ENCODE measurements around the gene ZNF599.

The ZNF599 gene

DNA sequence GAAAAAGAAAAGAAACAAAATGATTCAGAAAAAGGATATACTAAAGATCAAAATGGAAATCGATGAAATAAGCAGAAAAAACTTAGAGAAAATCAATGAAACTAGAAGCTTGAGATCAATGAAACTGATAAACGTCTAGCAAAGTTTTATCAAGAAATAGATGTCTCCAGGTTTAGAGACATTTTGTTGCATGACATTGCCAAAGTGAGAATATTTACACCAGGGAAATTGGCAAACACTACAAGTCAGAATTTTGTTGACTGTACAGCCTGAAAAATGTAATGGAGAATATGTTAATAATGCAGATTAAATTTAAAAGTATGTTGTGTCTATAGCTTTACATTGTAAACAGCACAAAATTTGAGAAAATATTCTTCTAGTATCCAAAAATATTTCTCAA lies 5.3 kb upstream of the ZNF599 start:
- DNase-seq (ENCODE audit: low read depth): no peak
- no peak overlapping the region for H3K4me3 ChIP-seq (ENCODE audit: control insufficient read depth, low read depth, low read length)
- no peak for TF ChIP-seq CTCF (IDR thresholded peaks at IDR 0.05; ENCODE audit: control insufficient read depth, insufficient read depth, low read depth, low read length, missing control alignments)

- no peak for DNase-seq (ENCODE audit: low read depth)
- TF ChIP-seq CTCF (IDR thresholded peaks at IDR 0.05; ENCODE audit: control insufficient read depth, insufficient read depth, low read depth, low read length, missing control alignments): no peak
- H3K4me3 ChIP-seq (ENCODE audit: control insufficient read depth, low read depth, low read length): no peak overlapping the region
Measured at GRCh38 chr19:34774857-34775256, 1.8 kb upstream of the ZNF599 start.

GRCh38 chr19:34773555-34773864 lies 495 bp upstream of the ZNF599 start:
- no peak for TF ChIP-seq CTCF (IDR thresholded peaks at IDR 0.05; ENCODE audit: control insufficient read depth, insufficient read depth, low read depth, low read length, missing control alignments)
- DNase-seq (ENCODE audit: low read depth): no peak
- H3K4me3 ChIP-seq (ENCODE audit: control insufficient read depth, low read depth, low read length): peak overlapping the region; percentile 95; the same call in 1 of the 2 replicates

GRCh38 chr19:34767951-34768350 lies 5.1 kb downstream of the ZNF599 start:
- no peak for DNase-seq (ENCODE audit: low read depth)
- no peak for TF ChIP-seq CTCF (IDR thresholded peaks at IDR 0.05; ENCODE audit: control insufficient read depth, insufficient read depth, low read depth, low read length, missing control alignments)
- H3K4me3 ChIP-seq (ENCODE audit: control insufficient read depth, low read depth, low read length): no peak overlapping the region

GRCh38 chr19:34766386-34766785 lies 6.6 kb downstream of the ZNF599 start:
- DNase-seq (ENCODE audit: low read depth): no peak
- H3K4me3 ChIP-seq (ENCODE audit: control insufficient read depth, low read depth, low read length): no peak overlapping the region
- TF ChIP-seq CTCF (IDR thresholded peaks at IDR 0.05; ENCODE audit: control insufficient read depth, insufficient read depth, low read depth, low read length, missing control alignments): no peak

GRCh38 chr19:34759218-34759917 lies 13.6 kb downstream of the ZNF599 start:
- no peak overlapping the region for H3K4me3 ChIP-seq (ENCODE audit: control insufficient read depth, low read depth, low read length)
- DNase-seq (ENCODE audit: low read depth): no peak
- no peak for TF ChIP-seq CTCF (IDR thresholded peaks at IDR 0.05; ENCODE audit: control insufficient read depth, insufficient read depth, low read depth, low read length, missing control alignments)

- no peak for TF ChIP-seq CTCF (IDR thresholded peaks at IDR 0.05; ENCODE audit: control insufficient read depth, insufficient read depth, low read depth, low read length, missing control alignments)
- no peak for DNase-seq (ENCODE audit: low read depth)
- no peak overlapping the region for H3K4me3 ChIP-seq (ENCODE audit: control insufficient read depth, low read depth, low read length)
Measured at GRCh38 chr19:34757441-34757840, 15.6 kb downstream of the ZNF599 start.
